GM12872 (cell line): ENCODE measurements around the gene FAM171A2.

Experiments
- CTCF ChIP-seq: IDR thresholded peaks from 3 replicates; pipeline ENCODE4 v1.5.1; 2011; ENCODE audit warnings: low read depth, mild to moderate bottlenecking, low read length, moderate library complexity; ENCODE audit not compliant: insufficient read depth

FAM171A2 gene

GRCh38 chr17:44374306-44375195, 10.9 kb upstream of the FAM171A2 start:
- TF ChIP-seq CTCF: no peak

- TF ChIP-seq CTCF: no peak
Measured at GRCh38 chr17:44372036-44372435, 8.4 kb upstream of the FAM171A2 start.

GRCh38 chr17:44367231-44367979, 3.8 kb upstream of the FAM171A2 start:
- no peak for TF ChIP-seq CTCF

GRCh38 chr17:44362949-44363612, 572 bp downstream of the FAM171A2 start:
- TF ChIP-seq CTCF: no peak

GRCh38 chr17:44362459-44362948, 1.1 kb downstream of the FAM171A2 start:
- no peak for TF ChIP-seq CTCF

- no peak for TF ChIP-seq CTCF
Measured at GRCh38 chr17:44361292-44362260, 2.1 kb downstream of the FAM171A2 start.
